HepG2 (cell line): ENCODE measurements around the gene DNAJB12. TPM values are rescaled to one million over a fixed set of nuclear protein-coding genes. Genes with fewer than 3 reads are reported as not detected.

Experiments used
- DNMT3B ChIP-seq: conservative IDR thresholded peaks from 2 replicates; pipeline ENCODE4 v1.6.1; 2016; ENCODE audit warnings: missing biosample characterization, control low read depth
- GABPB1 ChIP-seq: IDR thresholded peaks from 2 replicates; pipeline ENCODE4 v1.6.1; 2016; ENCODE audit warnings: mild to moderate bottlenecking, missing genetic modification reagents, moderate library complexity, missing compliant biosample characterization
- KDM3A ChIP-seq: IDR thresholded peaks from 2 replicates; pipeline ENCODE4 v1.6.1; 2018; ENCODE audit warnings: low read depth, missing compliant biosample characterization
- KDM5B ChIP-seq: sonication (generic); formaldehyde crosslinking; IDR thresholded peaks from 2 replicates; pipeline ENCODE4 v1.4.0; 2020; ENCODE audit warnings: missing genetic modification reagents, mild to moderate bottlenecking, borderline replicate concordance
- MXI1 ChIP-seq: IDR thresholded peaks from 3 replicates; pipeline ENCODE4 v1.6.1; 2012; ENCODE audit warnings: low read depth, low read length, inconsistent platforms, borderline replicate concordance
- SP2 ChIP-seq: sonication (generic); formaldehyde crosslinking; IDR thresholded peaks from 2 replicates; pipeline ENCODE4 v1.5.1; 2020; ENCODE audit warnings: mild to moderate bottlenecking, missing genetic modification reagents
- TCF7L2 ChIP-seq: IDR thresholded peaks from 2 replicates; pipeline ENCODE4 v1.6.1; 2011; ENCODE audit warnings: mild to moderate bottlenecking, low read depth, low read length, moderate library complexity
- TGIF2 ChIP-seq: IDR thresholded peaks from 2 replicates; pipeline ENCODE4 v1.6.1; 2016; ENCODE audit warnings: control low read depth, missing compliant biosample characterization
- ZFY ChIP-seq: sonication (generic); formaldehyde crosslinking; IDR thresholded peaks from 2 replicates; pipeline ENCODE4 v1.4.0; 2020; ENCODE audit warnings: missing genetic modification reagents
- ZNF17 ChIP-seq: sonication (generic); formaldehyde crosslinking; IDR thresholded peaks from 2 replicates; pipeline ENCODE4 v1.5.0; 2020; ENCODE audit warnings: mild to moderate bottlenecking, missing genetic modification reagents
- ZNF225 ChIP-seq: sonication (generic); formaldehyde crosslinking; IDR thresholded peaks from 2 replicates; pipeline ENCODE4 v1.4.0; 2020; ENCODE audit warnings: mild to moderate bottlenecking, missing genetic modification reagents
- ZNF280B ChIP-seq: sonication (generic); formaldehyde crosslinking; IDR thresholded peaks from 2 replicates; pipeline ENCODE4 v1.5.0; 2020; ENCODE audit warnings: missing genetic modification reagents, mild to moderate bottlenecking, borderline replicate concordance
- ZNF619 ChIP-seq: sonication (generic); formaldehyde crosslinking; IDR thresholded peaks from 2 replicates; pipeline ENCODE4 v1.4.0; 2020; ENCODE audit warnings: mild to moderate bottlenecking, missing genetic modification reagents
- ZNF629 ChIP-seq: sonication (generic); formaldehyde crosslinking; conservative IDR thresholded peaks from 2 replicates; pipeline ENCODE4 v1.5.0; 2020; ENCODE audit warnings: missing genetic modification reagents
- ZNF687 ChIP-seq: sonication (generic); formaldehyde crosslinking; IDR thresholded peaks from 2 replicates; pipeline ENCODE4 v1.5.1; 2020; ENCODE audit warnings: mild to moderate bottlenecking, missing genetic modification reagents, moderate library complexity
- polyA plus RNA-seq, 8 experiments: library from polyadenylated mRNA; depleted of rRNA in 3 of 8; stranded (reverse) in 7 of 8; unstranded in 1 of 8; fragments of >200 nt; fragmentation: Illumina TruSeq in 4 of 8; extraction: Trizol in 4 of 8; gene quantifications; 2 replicates each; pipeline versions ENCODE4 v1.2.1 to v1.2.3, GENCODE V29; 2011 to 2016; ENCODE audit warnings: low read depth in 4 of 8, missing spikeins in 1 of 8, mixed read lengths in 1 of 8; ENCODE audit not compliant: insufficient read depth in 1 of 8
- total RNA-seq, 5 experiments: library from RNA; depleted of rRNA; stranded (reverse); fragments of >200 nt; fragmentation: Illumina TruSeq; extraction: Trizol; gene quantifications; 2 replicates each; pipeline ENCODE4 v1.2.3, GENCODE V29; 2016; ENCODE audit warnings: low read depth in 1 of 5
- TF ChIP-seq, protein P1 (sequence below): sonication (generic); formaldehyde crosslinking; IDR thresholded peaks from 2 replicates; pipeline ENCODE4 v1.4.0; 2020; ENCODE audit warnings: missing genetic modification reagents
- TF ChIP-seq, protein P2 (sequence below): IDR thresholded peaks from 2 replicates; pipeline ENCODE4 v1.6.1; 2016; ENCODE audit warnings: low read depth, control low read depth

Gene DNAJB12
- total and polyA plus RNA-seq, 2 of the 13 experiments (the other 11 are each of a cell fraction or from before 2014, with no cell fraction given), result 10.8 to 18.2 TPM

DNA sequence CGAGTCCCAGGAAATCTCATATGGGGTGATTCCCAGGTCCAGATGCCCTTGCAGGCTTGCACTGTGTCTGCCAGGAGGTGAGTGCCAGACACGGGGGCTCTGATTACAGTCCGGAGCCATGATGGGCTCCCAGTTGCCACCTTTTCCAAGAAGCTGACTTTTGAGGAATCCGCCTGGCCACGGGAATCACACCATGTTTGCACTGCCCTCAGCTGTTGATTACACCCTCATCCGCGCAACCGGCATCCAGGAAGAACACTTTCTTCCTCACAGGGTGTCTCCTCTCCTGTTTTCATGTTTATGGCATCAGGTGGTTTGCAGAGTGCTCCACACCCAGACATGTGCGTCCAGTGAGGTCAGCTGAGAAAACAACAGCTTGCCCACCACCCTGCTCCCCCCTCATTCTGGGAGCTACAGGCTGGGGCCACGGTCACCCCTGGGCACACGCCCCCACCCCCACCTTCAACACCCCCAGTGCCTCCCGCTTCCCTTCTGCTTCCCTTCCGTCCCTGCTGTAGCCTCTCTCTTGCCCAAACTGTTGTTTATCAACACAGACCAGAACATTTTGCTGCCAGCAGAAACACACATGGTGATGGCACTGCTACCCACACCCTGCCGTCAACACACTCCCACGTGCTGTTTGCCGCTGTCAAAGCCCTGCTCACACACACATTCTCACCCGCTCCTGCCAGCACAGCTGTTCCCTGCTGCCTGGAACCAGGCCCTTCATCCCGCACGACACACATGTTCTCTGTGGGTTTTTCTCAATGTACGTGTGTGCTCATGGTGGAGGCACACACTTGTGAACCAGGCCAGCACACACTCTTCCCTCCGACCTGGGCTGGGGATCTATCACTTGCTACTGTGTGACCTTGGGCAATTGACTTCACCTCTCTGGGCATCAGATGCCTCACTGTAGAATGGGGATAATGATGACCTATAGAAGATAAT is 45.2 kb downstream of the DNAJB12 start (continued):
- 0 out of 2 replicates have a peak, but pooled peaks have one; percentile 21 for TF ChIP-seq GABPB1
- TF ChIP-seq MXI1, result no peak
- TF ChIP-seq ZNF17, result no peak
- no peak for TF ChIP-seq ZFY (CRISPR knock-in tag)
- TF ChIP-seq ZNF619 (CRISPR knock-in tag), result no peak
- TF ChIP-seq ZNF687 (CRISPR knock-in tag), result peak; percentile 70
- TF ChIP-seq, protein P1, sequence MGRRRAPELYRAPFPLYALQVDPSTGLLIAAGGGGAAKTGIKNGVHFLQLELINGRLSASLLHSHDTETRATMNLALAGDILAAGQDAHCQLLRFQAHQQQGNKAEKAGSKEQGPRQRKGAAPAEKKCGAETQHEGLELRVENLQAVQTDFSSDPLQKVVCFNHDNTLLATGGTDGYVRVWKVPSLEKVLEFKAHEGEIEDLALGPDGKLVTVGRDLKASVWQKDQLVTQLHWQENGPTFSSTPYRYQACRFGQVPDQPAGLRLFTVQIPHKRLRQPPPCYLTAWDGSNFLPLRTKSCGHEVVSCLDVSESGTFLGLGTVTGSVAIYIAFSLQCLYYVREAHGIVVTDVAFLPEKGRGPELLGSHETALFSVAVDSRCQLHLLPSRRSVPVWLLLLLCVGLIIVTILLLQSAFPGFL, result no peak
- TF ChIP-seq TCF7L2, result no peak
- TF ChIP-seq TGIF2 (CRISPR knock-in tag), result 0 out of 2 replicates have a peak, but pooled peaks have one; percentile 32
- no peak for TF ChIP-seq KDM5B (CRISPR knock-in tag)
- no peak for TF ChIP-seq KDM3A (CRISPR knock-in tag)
- peak; percentile 28; the same call in 1 of the 2 replicates for TF ChIP-seq ZNF225 (CRISPR knock-in tag)
- TF ChIP-seq ZNF280B (CRISPR knock-in tag), result no peak
- TF ChIP-seq, protein P2, sequence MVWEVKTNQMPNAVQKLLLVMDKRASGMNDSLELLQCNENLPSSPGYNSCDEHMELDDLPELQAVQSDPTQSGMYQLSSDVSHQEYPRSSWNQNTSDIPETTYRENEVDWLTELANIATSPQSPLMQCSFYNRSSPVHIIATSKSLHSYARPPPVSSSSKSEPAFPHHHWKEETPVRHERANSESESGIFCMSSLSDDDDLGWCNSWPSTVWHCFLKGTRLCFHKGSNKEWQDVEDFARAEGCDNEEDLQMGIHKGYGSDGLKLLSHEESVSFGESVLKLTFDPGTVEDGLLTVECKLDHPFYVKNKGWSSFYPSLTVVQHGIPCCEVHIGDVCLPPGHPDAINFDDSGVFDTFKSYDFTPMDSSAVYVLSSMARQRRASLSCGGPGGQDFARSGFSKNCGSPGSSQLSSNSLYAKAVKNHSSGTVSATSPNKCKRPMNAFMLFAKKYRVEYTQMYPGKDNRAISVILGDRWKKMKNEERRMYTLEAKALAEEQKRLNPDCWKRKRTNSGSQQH (CRISPR knock-in tag), result no peak
- TF ChIP-seq SP2, result no peak
- TF ChIP-seq DNMT3B (CRISPR knock-in tag), result no peak
- no peak for TF ChIP-seq ZNF629 (CRISPR knock-in tag)
